PC-3 (cell line): ENCODE measurements around the gene TRUB2. TPM values are rescaled to one million over a fixed set of nuclear protein-coding genes. Genes with fewer than 3 reads are reported as not detected.
A peak's percentile ranks its signal among the peaks of the same experiment; 100 is the strongest.

Source experiments
- ATAC-seq: fragments of 200-7000 bp; cut with Tn5 transposase; 2 replicates; pipeline ENCODE4 v1.9.1; 2020; ENCODE audit warnings: mild to moderate bottlenecking, moderate library complexity
- BruUV-seq: library from RNA; stranded (reverse); fragments of 400-500 nt; replicated peaks from 2 replicates; lab custom pipeline; 2021; lab: Mats Ljungman, UMichigan
- CTCF ChIA-PET: fragments of 300-600 bp; sonication (Branson Sonifier 250); formaldehyde crosslinking; loops from one replicate; lab custom pipeline; 2022; ENCODE audit warnings: antibody characterized with exemption; lab: Charles Lee
- POLR2A ChIA-PET: fragments of 300-600 bp; sonication (Branson Sonifier 250); formaldehyde crosslinking; loops from one replicate; lab custom pipeline; 2022; ENCODE audit warnings: antibody characterized with exemption; ENCODE audit not compliant: unreplicated experiment; lab: Charles Lee
- DNase-seq: peaks from one replicate; pipeline ENCODE4 v3.0.0-alpha.2; 2015
- H2AFZ ChIP-seq: fragments of 300-600 bp; sonication (generic); 2 replicates; pipeline ENCODE4 v1.6.0; 2016; ENCODE audit warnings: antibody characterized with exemption, low read length
- H3F3A ChIP-seq: fragments of 300-600 bp; sonication (generic); one replicate; pipeline ENCODE4 v1.6.0; 2017; ENCODE audit warnings: antibody characterized with exemption, low read length, control low read depth, mild to moderate bottlenecking; ENCODE audit not compliant: unreplicated experiment
- H3K27ac ChIP-seq: fragments of 300-600 bp; sonication (generic); 2 replicates; pipeline ENCODE4 v1.5.1; 2016; ENCODE audit warnings: mild to moderate bottlenecking, low read length
- H3K27me3 ChIP-seq: fragments of 300-600 bp; sonication (generic); 2 replicates; pipeline ENCODE4 v1.6.1; 2016; ENCODE audit warnings: low read length, mixed read lengths
- H3K36me3 ChIP-seq: fragments of 300-600 bp; sonication (generic); 2 replicates; pipeline ENCODE4 v1.6.1; 2016; ENCODE audit warnings: low read depth, mixed run types, low read length, mixed read lengths
- H3K4me1 ChIP-seq: fragments of 300-600 bp; sonication (generic); 2 replicates; pipeline ENCODE4 v1.5.1; 2016; ENCODE audit warnings: low read length; ENCODE audit not compliant: insufficient read depth
- H3K4me2 ChIP-seq: fragments of 300-600 bp; sonication (generic); 2 replicates; pipeline ENCODE4 v1.6.0; 2016; ENCODE audit warnings: low read length
- H3K4me3 ChIP-seq: fragments of 300-600 bp; sonication (generic); 2 replicates; pipeline ENCODE4 v1.5.1; 2016; ENCODE audit warnings: mild to moderate bottlenecking, low read length, mixed read lengths
- H3K79me2 ChIP-seq: fragments of 300-600 bp; sonication (generic); 2 replicates; pipeline ENCODE4 v1.6.1; 2017; ENCODE audit warnings: low read length, mixed read lengths
- H3K9ac ChIP-seq: fragments of 300-600 bp; sonication (generic); 2 replicates; pipeline ENCODE4 v1.6.0; 2016; ENCODE audit warnings: mild to moderate bottlenecking, low read length
- H3K9me2 ChIP-seq: fragments of 300-600 bp; sonication (generic); replicated peaks from 2 replicates; pipeline ENCODE4 v1.6.1; 2016; ENCODE audit warnings: mixed run types, low read length, mixed read lengths
- H3K9me3 ChIP-seq: fragments of 300-600 bp; sonication (generic); 2 replicates; pipeline ENCODE4 v1.6.1; 2016; ENCODE audit warnings: low read length, mixed read lengths
- H4K20me1 ChIP-seq: fragments of 300-600 bp; sonication (generic); 2 replicates; pipeline ENCODE4 v1.6.1; 2016; ENCODE audit warnings: low read length, mixed read lengths
- EZH2 ChIP-seq: fragments of 300-600 bp; sonication (generic); IDR thresholded peaks from one replicate; pipeline ENCODE4 v1.6.1; 2017; ENCODE audit warnings: antibody characterized with exemption, mild to moderate bottlenecking, low read length; ENCODE audit not compliant: unreplicated experiment
- EZH2phosphoT487 ChIP-seq: fragments of 300-600 bp; sonication (generic); IDR thresholded peaks from 2 replicates; pipeline ENCODE4 v1.6.1; 2018; ENCODE audit warnings: mild to moderate bottlenecking, antibody characterized with exemption, low read length, borderline replicate concordance
- intact Hi-C: fragments of 100-400 bp; cut with micrococcal nuclease; formaldehyde crosslinking; loops from 2 replicates; pipeline ENCODE4 v1.9.0; 2023
- total RNA-seq: library from RNA; depleted of rRNA; stranded (reverse); fragments of >200 nt; gene quantifications from 2 replicates; pipeline ENCODE4 v1.2.3, GENCODE V29; 2014
- TF ChIP-seq, protein P1 (sequence below): fragments of 300-600 bp; sonication (generic); conservative IDR thresholded peaks from 2 replicates; pipeline ENCODE4 v1.5.1; 2017; ENCODE audit warnings: antibody characterized with exemption, low read depth, mild to moderate bottlenecking, low read length

TRUB2 gene
- total RNA-seq, 1 experiment from 2014 or later: 24.9 TPM

DNA sequence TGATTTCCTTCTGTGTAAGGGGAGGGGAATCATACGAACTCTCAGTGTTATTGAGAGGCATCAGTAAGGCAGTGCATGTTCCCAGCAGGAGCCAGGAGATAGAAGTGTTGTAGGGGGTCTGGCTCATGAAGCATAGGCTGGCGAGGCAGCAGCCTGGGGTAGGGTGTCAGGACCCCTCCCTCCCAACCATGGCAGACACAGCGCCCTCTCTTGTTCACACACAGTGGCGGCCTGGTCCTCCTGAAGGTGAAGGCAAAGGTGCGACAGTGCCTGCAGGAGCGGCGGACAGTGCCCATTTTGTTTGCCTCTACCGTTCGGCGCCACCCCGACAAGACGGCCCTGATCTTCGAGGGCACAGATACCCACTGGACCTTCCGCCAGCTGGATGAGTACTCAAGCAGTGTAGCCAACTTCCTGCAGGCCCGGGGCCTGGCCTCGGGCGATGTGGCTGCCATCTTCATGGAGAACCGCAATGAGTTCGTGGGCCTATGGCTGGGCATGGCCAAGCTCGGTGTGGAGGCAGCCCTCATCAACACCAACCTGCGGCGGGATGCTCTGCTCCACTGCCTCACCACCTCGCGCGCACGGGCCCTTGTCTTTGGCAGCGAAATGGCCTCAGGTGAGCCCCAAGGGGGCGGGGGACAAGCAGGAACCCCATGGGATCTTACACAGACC lies 22.8 kb upstream of the TRUB2 start:
- no peak overlapping the region for H3K9ac ChIP-seq
- no peaks in the 10 kb centered on the region for H3F3A ChIP-seq
- H3K4me3 ChIP-seq: no peak overlapping the region
- peaks cover 10% of the 10 kb centered on the region for H3K79me2 ChIP-seq
- H2AFZ ChIP-seq: no peak overlapping the region
- no peaks in the 10 kb centered on the region for H3K9me3 ChIP-seq
- H3K4me2 ChIP-seq: no peak overlapping the region
- intact Hi-C loops: no loop called here
- TF ChIP-seq, protein P1, sequence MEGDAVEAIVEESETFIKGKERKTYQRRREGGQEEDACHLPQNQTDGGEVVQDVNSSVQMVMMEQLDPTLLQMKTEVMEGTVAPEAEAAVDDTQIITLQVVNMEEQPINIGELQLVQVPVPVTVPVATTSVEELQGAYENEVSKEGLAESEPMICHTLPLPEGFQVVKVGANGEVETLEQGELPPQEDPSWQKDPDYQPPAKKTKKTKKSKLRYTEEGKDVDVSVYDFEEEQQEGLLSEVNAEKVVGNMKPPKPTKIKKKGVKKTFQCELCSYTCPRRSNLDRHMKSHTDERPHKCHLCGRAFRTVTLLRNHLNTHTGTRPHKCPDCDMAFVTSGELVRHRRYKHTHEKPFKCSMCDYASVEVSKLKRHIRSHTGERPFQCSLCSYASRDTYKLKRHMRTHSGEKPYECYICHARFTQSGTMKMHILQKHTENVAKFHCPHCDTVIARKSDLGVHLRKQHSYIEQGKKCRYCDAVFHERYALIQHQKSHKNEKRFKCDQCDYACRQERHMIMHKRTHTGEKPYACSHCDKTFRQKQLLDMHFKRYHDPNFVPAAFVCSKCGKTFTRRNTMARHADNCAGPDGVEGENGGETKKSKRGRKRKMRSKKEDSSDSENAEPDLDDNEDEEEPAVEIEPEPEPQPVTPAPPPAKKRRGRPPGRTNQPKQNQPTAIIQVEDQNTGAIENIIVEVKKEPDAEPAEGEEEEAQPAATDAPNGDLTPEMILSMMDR: 0 out of 2 replicates have a peak, but pooled peaks have one; percentile 18
- no peak for TF ChIP-seq EZH2phosphoT487
- H3K4me1 ChIP-seq: no peaks in the 10 kb centered on the region
- H3K9me2 ChIP-seq: no peaks in the 10 kb centered on the region
- ATAC-seq (no peak), DNase-seq (no peak)
- H4K20me1 ChIP-seq: no peaks in the 10 kb centered on the region
- BruUV-seq: no TSS peak
- ChIA-PET CTCF (no interaction called here), POLR2A (no interaction called here)
- H3K27ac ChIP-seq: no peak overlapping the region
- no peaks in the 10 kb centered on the region for H3K36me3 ChIP-seq
- H3K27me3 ChIP-seq: no peaks in the 10 kb centered on the region

DNA sequence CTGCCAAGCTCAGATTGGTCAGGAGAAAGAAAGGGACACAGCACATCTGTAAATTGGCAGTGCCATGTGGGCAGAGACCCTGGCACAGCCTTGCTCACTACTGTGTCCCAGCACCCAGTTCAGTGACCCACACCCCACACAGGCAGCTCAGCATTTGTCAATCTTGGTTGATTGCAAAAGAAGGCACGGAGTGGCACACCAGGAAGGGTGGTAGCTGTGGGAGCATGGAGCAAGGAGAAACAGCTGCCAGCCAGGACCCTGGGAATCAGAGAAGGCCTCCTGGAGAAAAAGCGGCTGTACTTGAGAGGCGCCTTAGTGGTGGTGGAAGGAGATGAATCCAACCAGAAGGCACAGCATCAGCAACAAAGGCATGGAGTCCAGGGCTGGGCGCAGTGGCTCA lies 21.6 kb upstream of the TRUB2 start:
- no peaks in the 10 kb centered on the region for H3K36me3 ChIP-seq
- POLR2A ChIA-PET: no interaction called here
- no peaks in the 10 kb centered on the region for H3K4me1 ChIP-seq
- H3K79me2 ChIP-seq: peaks cover 10% of the 10 kb centered on the region
- H3K9me2 ChIP-seq: no peaks in the 10 kb centered on the region
- H3K27me3 ChIP-seq: no peaks in the 10 kb centered on the region
- H3F3A ChIP-seq: no peaks in the 10 kb centered on the region
- no peak overlapping the region for H3K27ac ChIP-seq
- intact Hi-C loops: no loop called here
- H2AFZ ChIP-seq: no peak overlapping the region
- CTCF ChIA-PET: no interaction called here
- H3K4me3 ChIP-seq: no peak overlapping the region
- H4K20me1 ChIP-seq: no peaks in the 10 kb centered on the region
- H3K9me3 ChIP-seq: no peaks in the 10 kb centered on the region
- ATAC-seq (no peak), DNase-seq (no peak)
- no peak overlapping the region for H3K9ac ChIP-seq
- TF ChIP-seq EZH2phosphoT487 (no peak), EZH2 (no peak)
- TF ChIP-seq, protein P1: no peak
- H3K4me2 ChIP-seq: no peak overlapping the region
- BruUV-seq: no TSS peak

DNA sequence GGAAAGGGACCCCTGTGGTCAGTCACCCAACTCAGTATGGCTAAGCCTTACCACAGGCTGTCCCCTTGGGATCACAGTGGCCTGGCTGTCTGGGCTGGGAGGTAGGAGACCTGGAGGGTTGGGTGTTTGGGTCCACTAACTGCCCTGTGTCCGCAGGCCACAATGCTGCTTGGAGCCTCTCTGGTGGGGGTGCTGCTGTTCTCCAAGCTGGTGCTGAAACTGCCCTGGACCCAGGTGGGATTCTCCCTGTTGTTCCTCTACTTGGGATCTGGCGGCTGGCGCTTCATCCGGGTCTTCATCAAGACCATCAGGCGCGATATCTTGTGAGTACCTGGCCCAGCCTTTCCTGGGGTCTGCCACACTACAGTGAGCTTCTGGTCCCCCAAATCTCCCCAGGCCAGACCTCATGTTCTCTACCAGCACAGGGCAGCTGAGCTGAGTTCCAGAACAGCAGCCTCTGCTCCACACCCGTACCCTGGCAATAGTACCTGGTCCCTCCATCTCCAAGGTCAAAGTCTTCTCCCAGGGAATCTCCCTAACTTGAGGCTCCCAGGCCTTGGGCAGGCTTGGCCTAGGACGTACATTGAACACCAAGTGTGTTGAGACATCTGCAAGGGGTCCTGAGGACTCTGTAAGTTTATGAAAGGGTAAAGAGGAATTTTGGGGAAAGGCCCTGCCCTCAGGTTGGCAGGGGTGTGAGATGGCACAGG lies 20.9 kb upstream of the TRUB2 start:
- Histone ChIP-seq H3K79me2 (peaks cover 10% of the 10 kb centered on the region), H3K9me2 (no peaks in the 10 kb centered on the region), H3K27ac (no peak overlapping the region), H3K27me3 (no peaks in the 10 kb centered on the region), H3K4me2 (no peak overlapping the region), H3K36me3 (no peaks in the 10 kb centered on the region), H3K4me1 (no peaks in the 10 kb centered on the region), H3K9me3 (no peaks in the 10 kb centered on the region), H3K9ac (no peak overlapping the region), H3K4me3 (no peak overlapping the region), H3F3A (no peaks in the 10 kb centered on the region), H4K20me1 (no peaks in the 10 kb centered on the region), H2AFZ (no peak overlapping the region)
- POLR2A ChIA-PET: no interaction called here
- TF ChIP-seq EZH2 (no peak), EZH2phosphoT487 (no peak)
- TF ChIP-seq, protein P1: no peak
- BruUV-seq: no TSS peak
- intact Hi-C loops: no loop called here
- DNase-seq: no peak
- CTCF ChIA-PET: no interaction called here
- ATAC-seq: no peak
